ENCODE data around the gene TMEM41B.
"Not testable (repeated sequence)": the region's sequence is repeated elsewhere in the genome, so short reads cannot be mapped to it uniquely, and the experiment has no call there.

TMEM41B gene

DNA sequence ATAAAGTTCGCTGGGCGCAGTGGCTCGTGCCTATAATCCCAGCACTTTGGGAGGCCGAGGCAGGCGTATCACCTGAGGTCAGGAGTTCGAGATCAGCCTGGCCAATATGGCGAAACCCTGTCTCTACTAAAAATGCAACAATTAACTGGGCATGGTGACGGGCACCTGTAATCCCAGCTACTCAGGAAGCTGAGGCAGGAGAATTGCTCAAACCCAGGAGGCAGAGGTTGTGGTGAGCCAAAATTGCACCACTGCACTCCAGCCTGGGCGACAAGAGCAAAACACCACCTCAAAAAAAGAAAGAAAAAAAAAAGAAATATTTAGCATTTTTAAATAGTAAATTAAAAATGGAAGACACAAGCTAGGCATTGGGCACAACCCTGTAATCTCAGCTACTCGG is 78.2 kb downstream of the TMEM41B start:
- Histone ChIP-seq H3K4me2 (peak overlapping the region in 9 of 11 experiments; percentile 13 to 57 (median 38); a peak in 14 of 22 replicates), H3K27ac (peak overlapping the region in 8 of 11 experiments; percentile 16 to 57 (median 39); a peak in 7 of 22 replicates), H3K9ac (peak overlapping the region in 1 of 11 experiments; percentile 28; a peak in 2 of 22 replicates), H3K36me3 (peaks cover 8 to 66% (median 44%) of the 10 kb centered on the region in 11 experiments), H3K9me3 (replicated peaks in 1 of 11) (peaks cover 0 to 32% (median 24%) of the 10 kb centered on the region in 11 experiments; a peak in 18 of 22 replicates), H4K20me1 (peaks cover 48 to 100% (median 94%) of the 10 kb centered on the region in 11 experiments), H3K4me1 (peaks cover 25 to 45% (median 31%) of the 10 kb centered on the region in 10 experiments)
- peak in 4 of 11 experiments; percentile 23 to 64 (median 27); a peak in 2 of 22 replicates for TF ChIP-seq Cebpa-rat (IDR thresholded peaks at IDR 0.05)
- H3K4me3 ChIP-seq, H3K27me3 ChIP-seq: not testable (repeated sequence)

- no peak overlapping the region for H3K4me3 ChIP-seq
- peaks cover 0 to 49% (median 31%) of the 10 kb centered on the region in 11 experiments; a peak in 19 of 22 replicates for H3K36me3 ChIP-seq
- no peak for TF ChIP-seq Cebpa-rat (IDR thresholded peaks at IDR 0.05)
- H3K9ac ChIP-seq: peak overlapping the region in 2 of 11 experiments; percentile 20 to 73; a peak in 2 of 22 replicates
- 0 out of 22 replicates have a peak overlapping the region, but pooled peaks of 1 of the 11 experiments have one; percentile 47 for H3K27ac ChIP-seq
- peaks cover 0 to 27% (median 24%) of the 10 kb centered on the region in 11 experiments; a peak in 18 of 22 replicates for H3K9me3 ChIP-seq (replicated peaks in 1 of 11)
- peaks cover 28 to 65% (median 37%) of the 10 kb centered on the region in 10 experiments for H3K4me1 ChIP-seq
- peak overlapping the region in 9 of 11 experiments; percentile 4 to 98 (median 76); a peak in 11 of 22 replicates for H3K4me2 ChIP-seq
- H4K20me1 ChIP-seq: peaks cover 68 to 100% (median 97%) of the 10 kb centered on the region in 11 experiments
- no peaks in the 10 kb centered on the region for H3K27me3 ChIP-seq
Measured at GRCh38 chr11:9232482-9232881, 81.9 kb downstream of the TMEM41B start.

DNA sequence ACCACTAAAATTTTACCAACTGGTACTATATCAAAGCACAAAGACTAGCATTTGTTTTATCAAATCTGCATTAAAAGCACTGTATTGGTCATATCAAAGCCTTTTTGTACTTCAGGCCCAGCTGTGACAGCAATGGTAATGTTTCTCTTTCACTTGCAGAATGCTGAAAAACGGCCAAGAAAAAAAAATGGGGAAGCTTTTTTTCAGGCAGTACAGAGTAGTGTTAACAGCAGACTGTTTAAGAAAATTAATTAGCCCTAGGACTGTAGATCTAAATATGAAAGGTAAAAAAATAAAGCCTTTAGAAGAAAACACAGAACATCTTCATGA is 82.6 kb downstream of the TMEM41B start:
- H3K27me3 ChIP-seq: no peaks in the 10 kb centered on the region
- H3K4me2 ChIP-seq: peak overlapping the region; percentile 57 to 98 (median 76); a peak in 18 of 22 replicates
- H4K20me1 ChIP-seq: peaks cover 65 to 100% (median 96%) of the 10 kb centered on the region in 11 experiments
- peaks cover 0 to 27% (median 23%) of the 10 kb centered on the region in 11 experiments; a peak in 18 of 22 replicates for H3K9me3 ChIP-seq (replicated peaks in 1 of 11)
- no peak for TF ChIP-seq Cebpa-rat (IDR thresholded peaks at IDR 0.05)
- peak overlapping the region in 8 of 11 experiments; percentile 25 to 73 (median 50); a peak in 12 of 22 replicates for H3K9ac ChIP-seq
- H3K36me3 ChIP-seq: peaks cover 0 to 52% (median 27%) of the 10 kb centered on the region in 11 experiments; a peak in 19 of 22 replicates
- peak overlapping the region in 4 of 10 experiments; percentile 39 to 49 (median 46); a peak in 7 of 20 replicates for H3K4me3 ChIP-seq
- H3K27ac ChIP-seq: peak overlapping the region in 9 of 11 experiments; percentile 3 to 57 (median 49); a peak in 14 of 22 replicates
- H3K4me1 ChIP-seq: peaks cover 21 to 71% (median 32%) of the 10 kb centered on the region in 10 experiments
